Iris pigment epithelial cell (primary cell): ENCODE results near the gene LRRC46.
A peak's percentile ranks its signal among the peaks of the same experiment; 100 is the strongest.

Source experiments
- DNase-seq: peaks from one replicate; pipeline ENCODE4 v3.0.0-alpha.2; 2011; ENCODE audit warnings: low read depth

The LRRC46 gene

GRCh38 chr17:47831003-47831933, at the start of gene LRRC46, which contains the start of gene MRPL10:
TSS of gene LRRC46 (plus strand) at chr17:47831670. CDS start at chr17:47831990, 320 bp downstream.
TSS of gene MRPL10 (minus strand) at chr17:47831541. CDS start at chr17:47831511, 30 bp downstream.
- DNase-seq, result peak; percentile 92

- DNase-seq, result no peak
These were observed 45.8 kb upstream of the LRRC46 start for GRCh38 chr17:47785538-47786123.

GRCh38 chr17:47789611-47790561, 41.6 kb upstream of the LRRC46 start:
- DNase-seq, result peak; percentile 60

DNA sequence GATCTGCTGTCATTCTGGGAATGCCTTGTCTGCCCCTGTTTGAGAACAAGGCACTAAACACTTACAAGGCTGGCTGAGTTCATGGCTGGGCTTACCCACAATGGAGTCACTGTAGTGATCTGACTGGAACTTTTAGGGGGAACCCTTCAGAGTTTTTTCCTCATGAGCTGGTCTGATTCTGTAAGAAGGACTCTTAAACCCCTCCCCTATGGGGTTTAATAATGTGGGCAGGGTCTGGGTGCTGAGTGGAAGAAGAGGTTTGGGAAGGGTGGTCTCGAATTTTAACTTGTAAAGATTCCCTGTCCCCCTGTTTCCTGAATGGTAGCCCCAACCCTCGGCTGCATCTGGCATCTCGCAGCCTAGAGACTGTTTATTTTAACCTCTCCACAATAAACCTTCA, 40.4 kb upstream of the LRRC46 start:
- no peak for DNase-seq

- no peak for DNase-seq
These were observed 39.0 kb upstream of the LRRC46 start for GRCh38 chr17:47792457-47792856.

GRCh38 chr17:47792979-47793378, 38.5 kb upstream of the LRRC46 start:
- DNase-seq, result no peak

GRCh38 chr17:47797797-47798196, 33.7 kb upstream of the LRRC46 start:
- DNase-seq, result peak; percentile 12

DNA sequence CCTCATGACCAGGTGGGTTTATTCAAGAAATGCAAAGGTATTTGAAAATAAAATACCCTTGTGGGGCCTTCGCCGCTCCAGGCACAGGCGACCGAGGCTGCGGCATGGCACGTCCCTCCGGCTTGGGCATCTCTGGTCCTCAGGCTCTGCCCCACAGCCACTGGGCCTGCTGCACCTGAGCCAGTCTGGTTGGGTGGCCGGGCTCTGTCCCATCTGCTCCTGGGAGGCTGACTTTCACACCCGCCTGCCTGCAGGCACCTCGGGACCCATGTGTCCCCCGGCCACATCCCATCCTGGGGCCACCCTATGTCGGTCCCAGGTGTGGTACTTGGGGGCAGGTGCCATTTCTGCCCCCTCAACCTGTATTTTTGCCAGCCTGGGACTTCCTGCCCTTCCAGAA, 30.8 kb upstream of the LRRC46 start:
- no peak for DNase-seq

DNA sequence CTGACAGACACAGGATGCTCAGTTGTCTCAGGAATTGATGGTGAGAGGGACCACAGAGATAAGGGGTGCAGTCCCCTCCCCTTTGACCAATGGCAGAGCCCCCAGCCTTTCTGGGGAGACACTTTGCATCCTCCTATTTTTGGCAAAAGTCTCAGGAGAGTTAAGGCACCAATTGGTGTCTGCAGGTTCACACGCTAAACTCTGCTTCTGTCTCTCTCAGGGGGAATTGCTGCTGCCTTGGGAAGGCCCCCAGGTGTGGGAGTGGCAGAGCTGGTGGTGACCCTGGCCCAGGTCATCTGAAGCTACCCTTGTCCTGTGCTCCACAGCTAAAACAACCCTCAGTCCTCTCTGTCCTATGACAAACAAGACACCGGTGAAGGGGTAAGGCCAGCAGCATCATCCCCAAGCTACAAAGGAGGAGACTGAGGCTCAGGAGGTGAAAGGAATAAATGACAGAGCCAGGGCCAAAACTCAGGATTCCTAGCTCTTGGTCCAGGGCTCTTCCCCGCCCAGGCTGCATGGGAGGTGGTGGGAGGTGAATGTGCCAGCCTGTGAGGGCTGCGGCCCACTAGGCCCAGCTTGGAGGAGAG, 30.2 kb upstream of the LRRC46 start:
- DNase-seq, result no peak

DNA sequence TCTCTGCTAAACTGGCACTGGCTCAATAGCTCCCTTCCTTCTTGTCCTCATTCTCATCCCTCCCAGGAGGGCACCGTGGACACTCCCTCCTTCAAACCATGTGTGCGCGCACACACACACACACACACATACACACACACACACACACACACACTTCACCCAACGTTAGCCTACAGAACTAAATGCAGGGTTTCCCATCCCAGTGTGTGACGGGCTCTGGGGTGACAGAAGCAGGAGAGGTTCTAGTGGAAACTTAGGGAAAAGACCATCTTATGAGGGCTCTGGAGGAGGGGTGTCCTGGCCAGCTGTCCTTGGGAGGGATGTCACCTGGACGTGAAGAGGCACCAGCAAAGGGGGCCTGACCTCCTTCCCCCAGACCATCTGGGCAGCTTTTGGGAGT, 29.6 kb upstream of the LRRC46 start:
- DNase-seq, result no peak

- DNase-seq, result peak; percentile 51
These were observed 29.0 kb upstream of the LRRC46 start for GRCh38 chr17:47802341-47803022.

GRCh38 chr17:47803201-47803600, 28.3 kb upstream of the LRRC46 start:
- DNase-seq, result no peak

DNA sequence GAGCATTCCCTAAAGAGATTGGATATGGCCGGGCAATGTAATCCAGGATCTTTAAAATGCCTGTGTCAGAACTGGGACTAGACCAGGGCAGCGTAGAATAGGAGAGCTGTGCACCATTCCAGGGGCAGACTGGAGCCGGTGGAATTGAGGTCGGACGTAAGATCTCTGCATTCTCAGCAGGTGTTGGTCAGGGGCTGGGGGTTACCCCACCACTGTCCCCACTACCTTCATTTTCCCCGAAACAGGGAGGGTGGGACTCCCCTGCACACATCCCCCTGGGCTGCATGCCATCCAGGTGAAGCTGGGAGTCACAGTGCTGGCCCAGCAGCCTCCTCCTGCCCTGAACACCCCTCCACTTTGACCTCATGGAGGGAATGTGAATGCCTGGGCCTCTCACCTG, 27.7 kb upstream of the LRRC46 start:
- DNase-seq, result no peak

- no peak for DNase-seq
These were observed 27.0 kb upstream of the LRRC46 start for GRCh38 chr17:47804461-47804860.

DNA sequence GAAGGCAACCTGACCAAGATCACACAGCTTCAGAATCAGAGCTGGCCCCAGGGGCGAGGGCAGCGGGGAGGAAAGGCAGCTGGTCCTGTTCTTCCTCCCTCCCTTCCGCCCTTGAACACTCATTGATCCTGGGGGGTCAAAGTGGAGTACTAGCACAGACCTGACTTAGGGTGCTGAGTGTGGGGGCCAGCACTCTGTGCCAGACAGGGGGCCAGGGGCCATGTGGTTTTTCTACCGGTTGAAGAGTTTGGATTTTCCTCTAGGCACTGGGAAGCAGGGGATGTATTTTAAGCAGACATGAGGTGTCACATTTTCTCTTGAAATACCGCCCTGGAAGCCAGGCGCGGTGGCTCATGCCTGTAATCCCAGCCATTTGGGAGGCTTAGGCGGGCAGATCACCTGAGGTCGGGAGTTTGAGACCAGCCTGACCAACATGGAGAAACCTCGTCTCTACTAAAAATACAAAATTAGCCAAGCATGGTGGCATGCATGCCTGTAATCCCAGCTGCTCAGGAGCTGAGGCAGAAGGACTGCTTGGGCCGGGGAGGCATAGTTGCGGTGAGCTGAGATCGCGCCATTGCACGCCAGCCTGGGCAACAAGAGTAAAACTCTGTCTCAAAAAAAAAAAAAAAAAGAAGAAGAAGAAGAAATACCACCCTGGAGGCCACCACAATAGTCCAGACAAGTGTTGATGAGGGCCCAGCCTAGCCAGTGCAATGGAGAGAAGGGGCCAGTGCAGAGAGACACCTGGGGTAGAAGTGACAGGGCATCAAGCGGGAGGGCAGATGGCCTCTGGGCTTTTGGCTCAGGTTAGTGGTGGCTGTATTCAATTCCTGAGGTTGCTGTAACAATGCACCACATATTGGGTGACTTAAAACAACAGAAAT, 25.2 kb upstream of the LRRC46 start:
- DNase-seq, result no peak

DNA sequence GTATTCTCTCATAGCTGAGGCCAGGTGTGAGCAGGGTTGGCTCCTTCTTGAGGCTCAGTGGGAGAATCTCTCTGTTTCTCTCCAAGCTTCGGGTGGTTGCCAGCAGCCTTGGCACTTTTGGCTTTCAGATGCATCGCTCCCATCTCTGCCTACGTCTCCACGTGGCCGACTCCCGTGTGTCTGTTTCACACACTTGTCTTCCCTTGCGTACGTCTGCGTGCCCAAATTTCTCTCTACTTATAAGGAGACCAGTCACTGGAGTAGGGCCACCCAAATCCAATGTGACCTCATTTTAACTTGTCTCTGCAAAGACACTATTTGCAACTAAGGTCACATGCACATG, 24.6 kb upstream of the LRRC46 start:
- DNase-seq, result no peak

DNA sequence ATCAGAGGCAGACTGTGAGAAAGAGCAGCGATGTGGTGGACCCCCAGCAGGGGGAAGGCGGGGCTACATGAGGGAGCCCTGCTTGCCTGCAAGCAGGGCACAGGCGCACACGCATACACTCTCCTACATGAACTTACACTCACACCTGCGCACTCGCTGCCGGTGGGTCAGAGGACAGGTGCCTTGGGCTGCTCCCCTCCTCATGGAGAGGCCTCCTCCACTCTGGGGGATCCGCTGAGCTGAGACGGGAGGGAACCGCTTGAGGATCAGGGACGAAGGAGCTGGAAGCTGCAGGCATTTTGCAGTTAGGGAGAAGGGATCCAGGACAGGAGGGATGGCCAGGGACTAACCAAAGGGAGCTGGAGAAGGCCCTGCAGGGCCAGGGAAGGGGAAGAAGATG, 24.0 kb upstream of the LRRC46 start:
- no peak for DNase-seq

DNA sequence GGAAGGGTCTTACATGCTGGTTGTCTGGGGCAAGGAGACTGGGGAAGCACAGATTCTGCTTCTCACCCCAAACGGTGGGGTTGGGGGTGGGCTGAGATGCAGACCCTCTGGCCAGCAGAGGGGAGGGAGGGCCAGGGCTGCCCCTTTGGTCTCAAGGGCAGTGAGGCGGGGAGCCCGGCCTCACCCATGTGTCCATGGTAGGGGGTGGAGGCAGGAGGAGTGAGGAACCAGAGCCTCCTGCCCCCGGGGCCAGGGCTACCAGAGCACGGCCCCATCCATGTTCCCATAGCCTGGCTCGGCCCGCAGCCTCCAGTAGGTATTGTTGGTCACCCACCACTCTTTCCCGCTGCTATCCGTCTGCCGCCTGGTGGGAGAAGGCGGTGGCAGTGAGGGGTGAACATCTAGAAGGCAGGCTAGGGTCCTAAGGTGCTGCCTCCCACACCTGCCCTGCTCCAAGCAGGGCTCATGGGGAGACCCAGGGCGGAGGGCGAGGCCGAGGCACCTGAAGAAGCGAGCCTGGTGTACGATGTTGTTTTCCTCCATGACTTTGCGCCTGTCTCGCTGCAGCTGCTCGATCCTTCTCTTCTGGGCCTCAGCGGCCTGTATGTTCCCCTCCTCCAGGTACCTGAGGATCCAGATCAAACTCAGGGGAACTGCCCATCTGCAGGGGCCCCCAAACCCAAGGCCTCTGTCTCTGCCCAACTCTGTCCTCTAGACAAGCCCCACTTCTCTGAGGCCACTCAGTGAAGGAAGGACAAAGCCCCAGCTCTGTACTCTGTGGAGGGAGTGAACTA, 23.2 kb upstream of the LRRC46 start:
- no peak for DNase-seq

GRCh38 chr17:47808830-47809480, 22.5 kb upstream of the LRRC46 start:
- DNase-seq, result no peak
